ENCODE results near the gene RADIL.

Gene RADIL

GRCh38 chr7:4833176-4833575 is 50.3 kb downstream of the RADIL start:
- in situ Hi-C loops (cut with MboI; ENCODE audit: low sequenced_read_pairs), result loop anchor here (25.0 kb wide), 1 partner anchor 254 kb away; no protein-coding TSS in a partner anchor

GRCh38 chr7:4832711-4833110 is 50.8 kb downstream of the RADIL start:
- in situ Hi-C loops (cut with MboI; ENCODE audit: low sequenced_read_pairs), result loop anchor here (25.0 kb wide), 1 partner anchor 255 kb away; no protein-coding TSS in a partner anchor

- in situ Hi-C loops (cut with MboI; ENCODE audit: low sequenced_read_pairs), result loop anchor here (25.0 kb wide), 1 partner anchor 255 kb away; no protein-coding TSS in a partner anchor
Observed at GRCh38 chr7:4831723-4832495, 51.6 kb downstream of the RADIL start.

- in situ Hi-C loops (cut with MboI; ENCODE audit: low sequenced_read_pairs), result loop anchor here (25.0 kb wide), 1 partner anchor 257 kb away; no protein-coding TSS in a partner anchor
Observed at GRCh38 chr7:4830176-4830575, 53.3 kb downstream of the RADIL start.

- in situ Hi-C loops (cut with MboI; ENCODE audit: low sequenced_read_pairs), result loop anchor here (25.0 kb wide), 1 partner anchor 258 kb away; no protein-coding TSS in a partner anchor
Observed at GRCh38 chr7:4828720-4829383, 54.7 kb downstream of the RADIL start.

GRCh38 chr7:4825081-4825480 is 58.4 kb downstream of the RADIL start:
- in situ Hi-C loops (cut with MboI; ENCODE audit: low sequenced_read_pairs), result loop anchor here (25.0 kb wide), 1 partner anchor 262 kb away; no protein-coding TSS in a partner anchor

- in situ Hi-C loops (cut with MboI; ENCODE audit: low sequenced_read_pairs), result no loop called here
Observed at GRCh38 chr7:4824120-4824775, 59.3 kb downstream of the RADIL start.

- in situ Hi-C loops (cut with MboI; ENCODE audit: low sequenced_read_pairs), result no loop called here
Observed at GRCh38 chr7:4823441-4824119, 59.9 kb downstream of the RADIL start.

GRCh38 chr7:4822677-4823076 is 60.8 kb downstream of the RADIL start:
- in situ Hi-C loops (cut with MboI; ENCODE audit: low sequenced_read_pairs), result no loop called here

GRCh38 chr7:4820967-4821471 is 62.5 kb downstream of the RADIL start:
- in situ Hi-C loops (cut with MboI; ENCODE audit: low sequenced_read_pairs), result no loop called here

- in situ Hi-C loops (cut with MboI; ENCODE audit: low sequenced_read_pairs), result no loop called here
Observed at GRCh38 chr7:4820405-4820966, 63.0 kb downstream of the RADIL start.

- in situ Hi-C loops (cut with MboI; ENCODE audit: low sequenced_read_pairs), result no loop called here
Observed at GRCh38 chr7:4819560-4820404, 63.7 kb downstream of the RADIL start.

- in situ Hi-C loops (cut with MboI; ENCODE audit: low sequenced_read_pairs), result no loop called here
Observed at GRCh38 chr7:4818000-4818794, 65.3 kb downstream of the RADIL start.

GRCh38 chr7:4817178-4817901 is 66.2 kb downstream of the RADIL start:
- in situ Hi-C loops (cut with MboI; ENCODE audit: low sequenced_read_pairs), result no loop called here

- in situ Hi-C loops (cut with MboI; ENCODE audit: low sequenced_read_pairs), result no loop called here
Observed at GRCh38 chr7:4816419-4817080, 67.0 kb downstream of the RADIL start.

GRCh38 chr7:4815609-4816418 is 67.7 kb downstream of the RADIL start:
- in situ Hi-C loops (cut with MboI; ENCODE audit: low sequenced_read_pairs), result no loop called here

- in situ Hi-C loops (cut with MboI; ENCODE audit: low sequenced_read_pairs), result no loop called here
Observed at GRCh38 chr7:4815121-4815520, 68.4 kb downstream of the RADIL start.

Measured in HL-60/S4 treated with phorbol 12-myristate 13-acetate at 8.2 ng/mL for 4 days and 3 days (cell line).